Osteoblast (primary cell): ENCODE data around the gene PRKN. TPM values are rescaled to one million over a fixed set of nuclear protein-coding genes. Genes with fewer than 3 reads are reported as not detected.

Experiments
- DNase-seq: peaks from one replicate; pipeline ENCODE4 v3.0.0; 2011; ENCODE audit warnings: low spot score, mixed read lengths; ENCODE audit not compliant: insufficient read length; ENCODE audit errors: missing footprints
- H2AFZ ChIP-seq: 2 replicates; pipeline ENCODE4 v1.6.0; 2011; ENCODE audit warnings: mild to moderate bottlenecking, low read length
- H3K27ac ChIP-seq: 2 replicates; pipeline ENCODE4 v1.5.1; 2011; ENCODE audit warnings: mild to moderate bottlenecking, low read depth, low read length, moderate library complexity
- H3K27me3 ChIP-seq: 2 replicates; pipeline ENCODE4 v1.6.0; 2012; ENCODE audit warnings: mild to moderate bottlenecking, control low read depth, inconsistent platforms, low read length, moderate library complexity; ENCODE audit not compliant: insufficient read depth
- H3K36me3 ChIP-seq: 2 replicates; pipeline ENCODE4 v1.5.1; 2011; ENCODE audit warnings: mild to moderate bottlenecking, low read length, control low read depth, moderate library complexity; ENCODE audit not compliant: insufficient read depth
- H3K4me1 ChIP-seq: 2 replicates; pipeline ENCODE4 v1.5.1; 2011; ENCODE audit warnings: mild to moderate bottlenecking, low read length, control low read depth, moderate library complexity; ENCODE audit not compliant: insufficient read depth
- H3K4me2 ChIP-seq: 2 replicates; pipeline ENCODE4 v1.6.0; 2011; ENCODE audit warnings: mild to moderate bottlenecking, low read length; ENCODE audit not compliant: insufficient read depth
- H3K4me3 ChIP-seq: fragments of 200-600 bp; sonication (generic); 3 replicates; pipeline ENCODE4 v1.5.1; 2012; ENCODE audit warnings: mild to moderate bottlenecking, low read length, inconsistent platforms; ENCODE audit not compliant: insufficient read depth
- H3K79me2 ChIP-seq: 2 replicates; pipeline ENCODE4 v1.6.0; 2012; ENCODE audit warnings: mild to moderate bottlenecking, low read length, control low read depth, inconsistent platforms; ENCODE audit not compliant: insufficient read depth
- H3K9me3 ChIP-seq: 2 replicates; pipeline ENCODE4 v1.5.1; 2011; ENCODE audit warnings: low read depth, low read length, control low read depth
- H4K20me1 ChIP-seq: 2 replicates; pipeline ENCODE4 v1.6.0; 2012; ENCODE audit warnings: mild to moderate bottlenecking, low read length, control low read depth; ENCODE audit not compliant: insufficient read depth
- total RNA-seq: library from RNA; depleted of rRNA; stranded (reverse); fragments of >200 nt; gene quantifications from 2 replicates; pipeline ENCODE4 v1.2.3, GENCODE V29; 2012
- TF ChIP-seq, protein P1 (sequence below): IDR thresholded peaks from 2 replicates; pipeline ENCODE4 v1.5.1; 2011; ENCODE audit warnings: mild to moderate bottlenecking, low read depth, low read length, moderate library complexity; ENCODE audit errors: extremely low read depth

PRKN gene
- total RNA-seq, 1 donor = 2.9 TPM

DNA sequence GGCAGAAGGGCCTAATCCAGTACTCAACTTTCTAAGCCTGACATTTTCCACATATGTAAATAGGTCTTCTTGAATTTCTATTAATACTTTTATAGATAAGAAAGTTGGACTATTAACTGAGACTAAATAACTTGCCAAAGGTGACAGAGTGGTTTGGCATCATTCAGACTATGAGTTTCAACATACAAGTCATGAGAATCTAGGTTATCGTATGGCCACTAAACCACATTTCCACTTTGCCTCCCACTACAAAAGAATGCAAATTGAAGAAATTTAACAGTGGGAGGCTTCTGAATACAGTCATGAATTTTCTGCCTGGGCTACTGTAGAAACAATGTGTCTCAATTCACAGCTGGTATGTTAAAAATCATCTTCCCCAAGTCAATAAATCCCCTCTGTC lies 922.7 kb downstream of the PRKN start:
- Histone ChIP-seq H3K27me3 (no peaks in the 10 kb centered on the region), H4K20me1 (no peaks in the 10 kb centered on the region), H3K4me2 (no peak overlapping the region), H3K9me3 (peaks cover 10% of the 10 kb centered on the region), H3K36me3 (no peaks in the 10 kb centered on the region), H3K79me2 (no peaks in the 10 kb centered on the region), H3K27ac (no peak overlapping the region), H2AFZ (no peak overlapping the region), H3K4me3 (no peak overlapping the region), H3K4me1 (no peaks in the 10 kb centered on the region)
- DNase-seq = no peak
- TF ChIP-seq, protein P1, sequence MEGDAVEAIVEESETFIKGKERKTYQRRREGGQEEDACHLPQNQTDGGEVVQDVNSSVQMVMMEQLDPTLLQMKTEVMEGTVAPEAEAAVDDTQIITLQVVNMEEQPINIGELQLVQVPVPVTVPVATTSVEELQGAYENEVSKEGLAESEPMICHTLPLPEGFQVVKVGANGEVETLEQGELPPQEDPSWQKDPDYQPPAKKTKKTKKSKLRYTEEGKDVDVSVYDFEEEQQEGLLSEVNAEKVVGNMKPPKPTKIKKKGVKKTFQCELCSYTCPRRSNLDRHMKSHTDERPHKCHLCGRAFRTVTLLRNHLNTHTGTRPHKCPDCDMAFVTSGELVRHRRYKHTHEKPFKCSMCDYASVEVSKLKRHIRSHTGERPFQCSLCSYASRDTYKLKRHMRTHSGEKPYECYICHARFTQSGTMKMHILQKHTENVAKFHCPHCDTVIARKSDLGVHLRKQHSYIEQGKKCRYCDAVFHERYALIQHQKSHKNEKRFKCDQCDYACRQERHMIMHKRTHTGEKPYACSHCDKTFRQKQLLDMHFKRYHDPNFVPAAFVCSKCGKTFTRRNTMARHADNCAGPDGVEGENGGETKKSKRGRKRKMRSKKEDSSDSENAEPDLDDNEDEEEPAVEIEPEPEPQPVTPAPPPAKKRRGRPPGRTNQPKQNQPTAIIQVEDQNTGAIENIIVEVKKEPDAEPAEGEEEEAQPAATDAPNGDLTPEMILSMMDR = no peak

DNA sequence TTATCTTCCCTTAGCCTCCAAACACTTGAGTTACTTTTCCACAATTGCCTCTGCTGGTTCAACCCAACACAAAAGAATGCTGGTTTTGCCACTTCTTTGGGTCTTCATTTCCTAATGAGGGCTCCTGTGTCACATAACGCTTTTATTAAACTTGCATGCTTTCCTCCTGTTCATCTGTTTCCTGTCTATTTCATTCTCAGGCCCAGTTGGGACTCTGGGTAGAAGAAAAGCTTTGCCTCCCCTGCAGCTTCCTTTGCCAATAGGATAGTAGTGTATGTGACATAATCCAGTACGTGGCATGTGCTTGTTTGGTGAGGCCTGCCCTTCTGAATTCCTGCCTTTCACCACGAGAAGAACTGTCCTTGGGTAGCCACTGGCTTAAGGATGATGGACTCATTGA lies 924.4 kb downstream of the PRKN start:
- no peak overlapping the region for H3K4me2 ChIP-seq
- no peaks in the 10 kb centered on the region for H3K4me1 ChIP-seq
- H3K36me3 ChIP-seq = no peaks in the 10 kb centered on the region
- no peak overlapping the region for H3K27ac ChIP-seq
- H3K27me3 ChIP-seq = no peaks in the 10 kb centered on the region
- DNase-seq = no peak
- H4K20me1 ChIP-seq = no peaks in the 10 kb centered on the region
- no peak overlapping the region for H2AFZ ChIP-seq
- no peaks in the 10 kb centered on the region for H3K79me2 ChIP-seq
- no peak overlapping the region for H3K4me3 ChIP-seq
- H3K9me3 ChIP-seq = peaks cover 10% of the 10 kb centered on the region
- TF ChIP-seq, protein P1 = no peak

DNA sequence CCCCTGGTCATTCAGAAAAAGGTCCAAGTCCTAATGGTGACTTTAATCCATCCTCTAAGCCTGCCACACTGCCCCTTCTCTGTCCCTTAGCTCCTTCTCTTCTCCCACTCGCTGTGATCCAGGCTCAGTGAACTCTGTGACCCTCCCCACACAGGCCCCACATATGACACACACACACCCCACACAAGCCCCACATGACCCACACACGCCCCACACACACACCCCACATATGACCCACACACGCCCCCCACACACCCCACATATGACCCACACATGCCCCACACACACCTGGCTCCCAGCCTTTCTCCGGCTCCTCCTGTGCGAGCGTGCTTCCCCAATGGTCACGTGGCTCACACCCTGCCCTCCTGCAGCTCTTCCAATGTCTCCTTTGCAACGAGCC lies 925.3 kb downstream of the PRKN start:
- TF ChIP-seq, protein P1 = no peak
- H2AFZ ChIP-seq = no peak overlapping the region
- no peak for DNase-seq
- H3K4me2 ChIP-seq = no peak overlapping the region
- no peaks in the 10 kb centered on the region for H3K79me2 ChIP-seq
- no peak overlapping the region for H3K27ac ChIP-seq
- H3K9me3 ChIP-seq = peaks cover 9% of the 10 kb centered on the region
- no peaks in the 10 kb centered on the region for H3K27me3 ChIP-seq
- no peak overlapping the region for H3K4me3 ChIP-seq
- no peaks in the 10 kb centered on the region for H4K20me1 ChIP-seq
- H3K36me3 ChIP-seq = no peaks in the 10 kb centered on the region
- no peaks in the 10 kb centered on the region for H3K4me1 ChIP-seq

DNA sequence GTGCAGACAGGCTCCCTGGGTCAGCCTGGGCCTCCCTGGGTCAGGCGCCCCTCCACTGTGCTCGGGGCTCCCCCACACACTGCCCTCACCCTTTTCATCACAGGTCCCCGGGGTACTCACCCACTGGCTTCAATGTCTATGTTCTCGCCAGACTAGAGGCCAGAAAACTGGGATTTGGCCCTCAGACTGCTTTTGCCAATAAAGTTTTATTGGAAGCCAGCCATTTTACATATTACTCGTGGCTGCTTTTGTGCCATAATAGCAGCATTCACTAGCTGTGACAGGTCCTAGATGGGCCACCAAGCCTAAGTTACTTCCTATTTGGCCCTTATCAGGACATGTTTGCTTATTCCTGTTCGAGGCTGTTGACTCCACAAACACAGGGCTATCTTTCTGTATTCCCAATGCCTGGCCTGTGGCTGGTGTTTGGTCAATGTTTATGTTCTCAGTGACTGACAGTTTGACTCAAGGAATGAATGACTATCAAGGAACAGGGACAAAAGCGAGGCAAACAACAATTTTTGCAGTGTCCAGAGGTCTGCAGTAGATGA lies 928.6 kb downstream of the PRKN start:
- TF ChIP-seq, protein P1 = no peak

More for the DNA sequence above, 928.6 kb downstream of the PRKN start:
- no peak overlapping the region for H3K27ac ChIP-seq
- H3K79me2 ChIP-seq = no peaks in the 10 kb centered on the region
- H3K9me3 ChIP-seq = peaks cover 3% of the 10 kb centered on the region
- H3K4me2 ChIP-seq = no peak overlapping the region
- no peak overlapping the region for H3K4me3 ChIP-seq
- H3K4me1 ChIP-seq = no peaks in the 10 kb centered on the region
- H2AFZ ChIP-seq = no peak overlapping the region
- DNase-seq = no peak
- H4K20me1 ChIP-seq = no peaks in the 10 kb centered on the region
- no peaks in the 10 kb centered on the region for H3K36me3 ChIP-seq
- no peaks in the 10 kb centered on the region for H3K27me3 ChIP-seq
